Fibroblast of skin of left quadriceps (primary cell): ENCODE results near the gene NEIL1.

Experiments used
- DNase-seq, 2 experiments: peaks; one replicate each; pipeline ENCODE4 v3.0.0-alpha.2; 2013; ENCODE audit warnings: low read depth in 2 of 2

The NEIL1 gene

GRCh38 chr15:75356517-75356916 is 9.7 kb downstream of the NEIL1 start:
- no peak for DNase-seq

GRCh38 chr15:75357976-75358673 is 11.3 kb downstream of the NEIL1 start:
- DNase-seq, result no peak

DNA sequence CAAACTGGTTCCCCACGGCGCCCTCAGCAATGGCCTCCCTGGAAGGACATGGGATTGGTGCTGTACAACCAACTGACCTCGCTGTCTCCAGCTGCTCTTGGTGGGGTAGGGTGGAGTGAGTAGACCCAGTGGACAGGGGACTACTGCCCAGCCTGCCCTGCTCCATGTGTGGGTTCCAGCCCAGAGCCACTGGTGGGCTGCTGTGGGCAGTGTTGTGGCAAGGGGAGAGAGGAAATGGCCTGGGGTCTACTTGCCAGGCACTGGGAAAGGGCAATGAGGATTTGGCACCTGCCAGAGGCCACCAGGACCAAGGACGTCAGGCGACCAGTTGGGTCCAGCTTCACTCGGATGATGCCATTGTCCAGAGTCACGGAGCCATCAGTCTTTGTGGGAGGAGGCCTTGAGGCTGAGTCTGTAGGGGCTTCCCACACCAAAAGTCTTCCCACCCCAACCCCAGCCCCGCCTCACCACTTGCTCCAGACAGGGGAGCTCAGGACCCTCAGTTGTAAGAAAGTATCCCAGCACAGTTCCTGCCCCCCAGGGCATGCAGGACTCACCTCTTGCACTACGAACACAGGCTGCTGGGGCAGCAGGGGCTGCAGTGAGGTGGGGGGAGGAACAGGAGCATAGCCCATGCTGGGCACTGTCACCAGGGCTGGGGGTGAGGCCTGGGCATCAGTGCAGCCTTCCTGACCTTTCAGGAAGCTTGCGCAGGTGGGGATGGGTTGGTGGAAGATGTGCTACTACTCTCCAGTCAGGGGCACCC is 12.1 kb downstream of the NEIL1 start:
- no peak for DNase-seq

DNA sequence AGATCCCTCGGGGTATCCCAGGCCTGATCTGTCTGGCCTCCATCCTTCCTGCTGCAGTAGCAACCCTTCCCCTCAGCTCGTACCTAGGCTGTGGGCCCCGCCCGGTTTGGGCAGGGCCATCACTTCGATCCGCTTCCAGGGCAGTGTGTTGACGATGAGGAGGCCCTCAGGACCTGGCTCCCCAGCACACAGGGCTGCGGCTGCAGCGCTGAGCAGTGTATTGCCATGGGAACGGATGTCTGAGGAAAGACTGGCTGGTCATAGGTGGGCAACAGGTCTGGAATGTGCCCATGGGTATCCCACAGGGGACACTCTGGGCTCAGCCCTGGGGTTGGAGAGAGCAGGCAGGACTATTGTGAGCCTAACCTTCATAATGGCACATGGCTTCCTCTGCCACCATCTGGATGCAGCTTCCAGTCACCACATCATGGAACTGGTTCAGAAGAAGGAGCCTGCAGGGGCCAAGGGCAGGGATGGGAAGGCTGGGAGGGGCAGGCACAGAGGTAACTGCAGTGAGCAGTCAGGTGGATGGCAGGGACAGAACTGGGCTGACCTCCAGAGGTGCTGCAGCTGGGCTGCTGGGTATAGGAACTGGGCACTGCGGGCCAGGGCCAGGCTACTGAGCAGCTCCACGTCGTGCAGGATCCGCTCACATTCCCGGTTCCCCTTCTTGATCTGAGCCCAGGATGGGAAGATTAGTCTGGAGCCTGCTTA is 12.9 kb downstream of the NEIL1 start:
- no peak for DNase-seq

- no peak for DNase-seq
Measured at GRCh38 chr15:75360391-75360790, 13.6 kb downstream of the NEIL1 start.

GRCh38 chr15:75360856-75361255 is 14.0 kb downstream of the NEIL1 start:
- no peak for DNase-seq

DNA sequence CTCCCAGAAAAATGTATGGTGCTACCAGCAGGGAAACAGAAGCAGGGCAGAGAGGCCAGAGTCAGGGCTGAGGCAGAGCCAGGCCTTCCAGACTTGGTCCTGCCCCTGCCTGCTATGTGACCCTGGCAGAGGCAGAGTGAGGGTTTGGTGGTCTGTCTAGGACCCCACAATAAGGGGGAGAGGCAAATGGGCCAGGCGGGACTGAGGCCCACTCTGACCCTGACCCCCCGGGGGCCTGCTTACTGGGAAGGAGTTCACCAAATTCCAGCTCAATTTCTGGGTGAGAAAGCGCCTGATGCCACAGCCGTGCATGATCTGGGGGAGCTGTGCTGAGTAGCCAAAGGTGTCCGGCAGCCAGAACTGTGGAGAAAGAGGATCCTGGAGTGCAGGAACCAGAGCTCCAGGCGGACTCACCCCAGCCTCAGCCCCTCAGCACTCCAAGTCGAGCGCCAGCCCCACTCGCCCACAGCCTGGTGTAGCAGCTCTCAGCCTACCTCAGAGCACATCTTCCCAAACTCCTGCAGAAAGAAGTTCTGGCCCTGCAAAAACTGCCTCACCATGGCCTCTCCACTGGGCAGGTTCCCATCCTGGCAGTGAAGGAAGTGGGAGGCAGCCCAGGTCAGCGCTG is 14.6 kb downstream of the NEIL1 start:
- DNase-seq, result no peak

- DNase-seq, result no peak
Measured at GRCh38 chr15:75361989-75362641, 15.3 kb downstream of the NEIL1 start.

GRCh38 chr15:75362642-75363249 is 15.9 kb downstream of the NEIL1 start:
- no peak for DNase-seq

DNA sequence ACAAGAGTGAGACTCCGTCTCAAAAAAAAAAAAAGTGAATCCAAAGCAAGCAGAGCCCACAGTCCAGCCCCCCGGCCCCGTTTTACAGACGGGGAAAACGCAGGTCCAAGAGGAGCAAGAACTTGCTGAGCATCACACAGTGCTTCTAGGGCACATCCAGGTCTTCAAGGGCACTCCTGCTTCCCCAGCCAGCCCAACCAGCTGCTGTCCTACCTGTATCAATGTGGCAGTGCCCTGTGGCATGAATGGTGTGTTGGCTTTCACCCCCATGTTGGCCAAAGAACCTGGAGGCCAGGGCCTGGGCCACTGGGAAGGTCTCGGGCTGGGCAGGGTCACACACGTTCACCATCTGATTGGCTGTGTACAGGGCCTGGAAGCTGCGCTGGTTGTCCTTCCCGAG is 16.9 kb downstream of the NEIL1 start:
- no peak for DNase-seq

GRCh38 chr15:75364881-75365280 is 18.0 kb downstream of the NEIL1 start:
- no peak for DNase-seq

- DNase-seq, result no peak
Measured at GRCh38 chr15:75366163-75366562, 19.3 kb downstream of the NEIL1 start.

GRCh38 chr15:75367006-75367405 is 20.2 kb downstream of the NEIL1 start:
- no peak for DNase-seq

DNA sequence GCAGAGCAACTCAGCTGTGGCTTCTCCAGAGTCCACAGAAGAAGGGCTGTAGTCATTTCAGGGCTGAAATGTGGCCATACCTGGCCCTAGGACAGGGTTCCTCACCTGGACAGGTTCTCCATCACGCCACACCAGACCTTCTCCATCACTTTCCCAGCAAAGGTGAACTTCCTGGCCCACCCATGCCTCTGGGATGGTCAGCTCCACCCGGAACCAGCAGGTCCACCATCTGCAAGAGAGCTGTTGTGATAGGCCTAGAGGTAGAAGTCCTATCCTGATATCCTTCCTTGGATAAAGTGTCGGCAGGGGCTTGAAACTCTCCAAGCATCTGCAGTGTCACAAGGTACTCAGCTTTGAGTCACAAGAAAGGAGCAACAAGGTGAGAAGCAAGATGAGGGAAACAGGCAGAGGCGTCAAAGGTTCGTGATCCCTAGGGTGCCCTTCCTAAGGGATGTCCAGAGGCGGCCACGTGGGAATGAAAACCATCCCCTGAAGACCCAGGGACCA is 20.6 kb downstream of the NEIL1 start:
- DNase-seq, result no peak

DNA sequence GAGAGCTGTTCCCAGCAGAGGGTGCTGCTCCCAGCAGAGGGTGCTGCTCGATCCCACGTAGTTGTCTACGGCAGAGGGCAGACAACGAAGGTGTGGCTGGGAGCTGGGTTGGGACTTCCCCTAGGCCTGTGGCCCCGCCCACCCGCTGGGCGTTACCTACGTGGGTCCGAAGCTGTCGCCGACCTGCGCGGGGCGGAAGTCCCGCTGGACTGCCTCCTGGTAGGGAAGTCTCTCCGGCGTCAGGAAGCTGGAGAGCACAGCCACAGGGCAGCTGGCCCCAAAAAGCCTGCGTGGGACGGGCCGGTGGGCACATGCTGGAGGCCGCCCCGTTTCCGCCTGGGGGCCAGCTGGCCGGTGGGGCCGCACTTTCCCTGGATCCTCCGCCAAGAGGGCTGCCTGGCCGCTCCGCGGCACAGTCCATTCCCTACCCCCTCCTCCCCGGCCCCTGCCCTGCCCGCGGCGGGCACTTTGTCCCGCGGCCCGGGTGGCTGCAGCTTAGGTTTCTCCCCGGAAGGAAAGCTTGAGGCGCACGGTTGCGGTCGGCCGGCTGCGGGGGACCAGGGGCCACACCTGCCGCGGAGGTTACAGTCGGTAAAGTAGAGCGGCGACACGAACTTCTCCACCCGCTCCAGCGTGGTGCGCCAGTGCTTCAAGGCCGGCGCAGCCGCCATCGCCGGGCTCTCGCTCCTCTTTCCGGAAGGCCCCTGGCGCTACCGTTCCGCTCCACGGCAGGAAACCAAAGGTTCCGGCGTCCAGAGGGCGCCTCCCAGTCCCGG is 21.3 kb downstream of the NEIL1 start, which contains the start of gene MAN2C1:
TSS of gene MAN2C1 (minus strand) at position 695 of the 776 bp plus-strand sequence. CDS start at position 671, 24 bp downstream.
- peak; percentile 75 to 82 for DNase-seq

DNA sequence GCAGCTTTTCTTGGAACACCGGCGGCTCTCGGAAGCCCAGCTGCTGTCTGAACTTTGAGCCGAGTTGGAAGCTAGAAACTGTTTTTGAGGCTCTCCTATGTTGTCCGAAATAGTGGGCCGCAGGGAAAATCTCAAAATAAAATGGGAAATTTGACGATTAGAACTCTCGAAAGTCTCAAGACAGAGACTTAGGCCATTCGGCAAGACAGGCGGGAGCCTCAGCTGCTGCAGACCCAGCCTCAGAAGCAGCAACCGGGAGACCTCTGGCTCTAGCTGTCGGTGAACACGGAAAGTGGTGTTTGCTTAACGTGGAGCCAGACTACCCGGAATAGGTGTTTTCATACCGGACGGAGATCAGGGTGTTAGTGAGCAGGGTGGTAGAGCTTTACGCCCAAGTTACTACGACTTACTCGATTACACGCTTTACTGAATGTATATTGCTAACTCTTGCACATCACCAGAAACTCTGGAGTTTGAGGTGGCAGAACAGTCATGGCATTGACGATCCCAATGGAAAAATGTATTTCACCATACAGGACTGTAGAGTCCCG is 21.9 kb downstream of the NEIL1 start:
- no peak for DNase-seq

DNA sequence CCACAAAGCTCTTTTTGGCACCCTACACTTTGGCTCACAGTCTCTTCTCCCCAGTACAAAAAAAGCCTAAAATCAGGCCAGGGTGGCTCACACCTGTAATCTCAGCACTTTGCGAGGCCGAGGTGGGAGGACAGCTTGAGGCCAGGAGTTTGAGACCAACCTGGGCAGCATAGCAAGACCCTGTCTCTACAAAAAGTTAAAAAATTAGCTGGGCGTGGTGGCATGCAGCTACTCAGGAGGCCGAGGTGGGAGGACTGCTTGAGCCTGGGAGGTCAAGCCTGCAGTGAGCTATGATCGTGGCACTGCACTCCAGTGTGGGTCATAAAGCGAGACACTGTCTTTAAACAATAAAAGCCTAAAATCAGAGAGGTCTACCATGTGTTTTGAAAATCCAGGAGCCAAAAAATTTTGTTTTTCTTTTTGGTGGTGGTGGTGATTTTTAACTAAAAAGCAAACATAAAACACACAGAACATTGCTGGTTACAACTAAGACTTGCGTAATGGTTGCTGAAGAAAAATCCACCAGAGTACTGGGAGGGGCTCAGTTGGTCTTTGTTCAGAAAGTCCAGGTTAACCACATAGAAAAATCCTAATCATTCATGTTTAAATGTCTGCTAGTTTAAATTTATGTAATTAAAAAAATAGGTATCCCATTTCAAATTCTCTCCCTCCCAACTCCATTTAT is 23.2 kb downstream of the NEIL1 start:
- no peak for DNase-seq

- no peak for DNase-seq
Measured at GRCh38 chr15:75371486-75371885, 24.6 kb downstream of the NEIL1 start.
